ENCODE measurements around the gene PPP1R7. TPM values are rescaled to one million over a fixed set of nuclear protein-coding genes. Genes with fewer than 3 reads are reported as not detected.

Gene PPP1R7
- total and polyA plus RNA-seq, 10 donors: 36.1 to 89.3 (median 48.8) TPM

- 78 to 90% (median 86%) methylated on average over 12 to 19 of the region's 19 CpGs for WGBS, 5 donors
- peaks cover 0 to 12% (median 7%) of the 10 kb centered on the region in 6 donors for H3K4me1 ChIP-seq
- H3K4me3 ChIP-seq: no peak overlapping the region
- H3K36me3 ChIP-seq: no peaks in the 10 kb centered on the region
- TF ChIP-seq POLR2AphosphoS5 (IDR thresholded peaks at IDR 0.05) (no peak), POLR2A (IDR thresholded peaks at IDR 0.05) (no peak)
- TF ChIP-seq, protein P1, sequence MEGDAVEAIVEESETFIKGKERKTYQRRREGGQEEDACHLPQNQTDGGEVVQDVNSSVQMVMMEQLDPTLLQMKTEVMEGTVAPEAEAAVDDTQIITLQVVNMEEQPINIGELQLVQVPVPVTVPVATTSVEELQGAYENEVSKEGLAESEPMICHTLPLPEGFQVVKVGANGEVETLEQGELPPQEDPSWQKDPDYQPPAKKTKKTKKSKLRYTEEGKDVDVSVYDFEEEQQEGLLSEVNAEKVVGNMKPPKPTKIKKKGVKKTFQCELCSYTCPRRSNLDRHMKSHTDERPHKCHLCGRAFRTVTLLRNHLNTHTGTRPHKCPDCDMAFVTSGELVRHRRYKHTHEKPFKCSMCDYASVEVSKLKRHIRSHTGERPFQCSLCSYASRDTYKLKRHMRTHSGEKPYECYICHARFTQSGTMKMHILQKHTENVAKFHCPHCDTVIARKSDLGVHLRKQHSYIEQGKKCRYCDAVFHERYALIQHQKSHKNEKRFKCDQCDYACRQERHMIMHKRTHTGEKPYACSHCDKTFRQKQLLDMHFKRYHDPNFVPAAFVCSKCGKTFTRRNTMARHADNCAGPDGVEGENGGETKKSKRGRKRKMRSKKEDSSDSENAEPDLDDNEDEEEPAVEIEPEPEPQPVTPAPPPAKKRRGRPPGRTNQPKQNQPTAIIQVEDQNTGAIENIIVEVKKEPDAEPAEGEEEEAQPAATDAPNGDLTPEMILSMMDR (IDR thresholded peaks at IDR 0.05 in 8 of 11, conservative IDR thresholded peaks at IDR 0.05 in 3 of 11): no peak
- no peak for DNase-seq
- no peaks in the 10 kb centered on the region for H3K9me3 ChIP-seq
- no peak overlapping the region for H3K27ac ChIP-seq
- intact Hi-C loops (cut with DNase I; ENCODE audit: low total_unique reads): no loop called here
- H3K27me3 ChIP-seq (replicated peaks in 1 of 7): peaks cover 0 to 17% (median 0%) of the 10 kb centered on the region in 7 donors
Measured at GRCh38 chr2:241190291-241190981, 40.2 kb downstream of the PPP1R7 start.

DNA sequence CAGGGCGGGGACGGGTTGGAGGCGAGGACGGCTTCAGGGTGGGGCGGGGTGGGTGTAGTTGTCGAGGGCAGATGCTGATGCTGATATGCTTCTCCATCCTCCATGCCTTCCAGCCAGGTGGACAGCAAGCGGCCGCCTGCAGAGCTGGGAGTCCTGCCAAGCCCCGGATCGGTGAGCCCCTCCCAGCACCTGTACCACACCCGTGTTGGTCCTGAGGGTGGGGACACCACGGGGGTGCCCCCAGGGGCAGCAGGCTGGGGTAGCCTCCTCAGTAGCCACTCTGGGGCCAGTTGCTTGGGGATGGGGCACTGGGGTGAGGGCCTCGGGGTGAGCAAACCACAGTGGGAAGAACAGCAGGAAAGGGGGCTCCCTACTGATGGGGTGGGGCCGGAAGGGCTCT is 40.8 kb downstream of the PPP1R7 start:
- Histone ChIP-seq H3K4me1 (peaks cover 0 to 12% (median 7%) of the 10 kb centered on the region in 6 donors), H3K4me3 (no peak overlapping the region), H3K27ac (no peak overlapping the region), H3K9me3 (no peaks in the 10 kb centered on the region), H3K27me3 (replicated peaks in 1 of 7) (peaks cover 0 to 17% (median 0%) of the 10 kb centered on the region in 7 donors), H3K36me3 (no peaks in the 10 kb centered on the region)
- no peak for DNase-seq
- 63 to 86% (median 80%) methylated on average over 2 to 14 of the region's 14 CpGs for WGBS, 5 donors
- intact Hi-C loops (cut with DNase I; ENCODE audit: low total_unique reads): no loop called here
- TF ChIP-seq POLR2A (IDR thresholded peaks at IDR 0.05) (no peak), POLR2AphosphoS5 (IDR thresholded peaks at IDR 0.05) (no peak)
- TF ChIP-seq, protein P1 (IDR thresholded peaks at IDR 0.05 in 8 of 11, conservative IDR thresholded peaks at IDR 0.05 in 3 of 11): no peak

DNA sequence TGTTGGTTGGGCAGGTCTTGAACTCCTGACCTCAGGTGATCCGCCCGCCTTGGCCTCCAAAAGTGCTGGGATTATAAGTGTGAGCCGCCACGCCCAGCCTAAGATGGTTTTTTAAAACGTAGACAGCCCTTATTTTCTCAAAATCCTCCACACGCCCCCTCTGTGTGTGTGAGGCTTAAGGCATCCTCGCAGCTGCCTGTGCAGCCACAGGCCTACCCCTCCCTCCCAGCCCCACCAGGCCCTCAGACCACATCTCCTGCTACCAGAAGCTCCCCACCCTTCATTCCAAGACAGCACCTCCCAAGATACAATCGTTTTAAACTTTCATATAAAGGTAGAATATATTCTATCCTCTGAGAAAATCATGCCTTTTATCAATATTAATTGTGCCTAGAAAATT is 43.0 kb downstream of the PPP1R7 start:
- intact Hi-C loops (cut with DNase I; ENCODE audit: low total_unique reads): no loop called here
- WGBS, 5 donors: 78 to 88% (median 88%) methylated on average over 8 of the region's 8 CpGs
- TF ChIP-seq POLR2A (IDR thresholded peaks at IDR 0.05) (no peak), POLR2AphosphoS5 (IDR thresholded peaks at IDR 0.05) (no peak)
- TF ChIP-seq, protein P1 (IDR thresholded peaks at IDR 0.05 in 8 of 11, conservative IDR thresholded peaks at IDR 0.05 in 3 of 11): no peak
- Histone ChIP-seq H3K27ac (no peak overlapping the region), H3K4me1 (peaks cover 0 to 6% (median 3%) of the 10 kb centered on the region in 6 donors), H3K4me3 (no peak overlapping the region), H3K9me3 (no peaks in the 10 kb centered on the region), H3K36me3 (no peaks in the 10 kb centered on the region), H3K27me3 (replicated peaks in 1 of 7) (peaks cover 0 to 5% (median 0%) of the 10 kb centered on the region in 7 donors)
- no peak for DNase-seq

DNA sequence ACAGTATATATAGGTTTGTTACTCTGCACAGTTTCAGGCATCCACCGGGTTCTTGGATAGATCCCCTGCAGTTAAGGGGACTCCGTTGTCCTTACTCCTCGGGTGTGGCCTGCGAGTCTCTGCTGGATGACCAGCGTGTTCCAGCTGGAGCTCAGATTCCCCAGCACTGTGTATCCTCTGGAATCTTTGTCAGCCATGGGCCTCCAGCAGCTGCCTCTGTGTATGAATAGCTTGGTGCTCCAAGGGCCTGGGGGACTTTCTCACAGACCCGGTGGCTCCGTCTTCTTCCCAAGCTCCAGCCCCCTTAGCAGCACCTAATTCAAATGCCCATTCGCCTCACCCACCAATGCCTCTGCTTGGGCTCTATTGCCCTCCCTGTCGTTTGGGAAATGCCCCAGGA is 44.5 kb downstream of the PPP1R7 start:
- Histone ChIP-seq H3K27me3 (replicated peaks in 1 of 7) (no peaks in the 10 kb centered on the region), H3K9me3 (no peaks in the 10 kb centered on the region), H3K36me3 (no peaks in the 10 kb centered on the region), H3K4me1 (no peaks in the 10 kb centered on the region), H3K27ac (no peak overlapping the region), H3K4me3 (no peak overlapping the region)
- DNase-seq: peak; percentile 11
- TF ChIP-seq POLR2AphosphoS5 (IDR thresholded peaks at IDR 0.05) (no peak), POLR2A (IDR thresholded peaks at IDR 0.05) (no peak)
- TF ChIP-seq, protein P1 (IDR thresholded peaks at IDR 0.05 in 8 of 11, conservative IDR thresholded peaks at IDR 0.05 in 3 of 11): no peak
- 79 to 91% (median 87%) methylated on average over 9 of the region's 9 CpGs for WGBS, 5 donors
- intact Hi-C loops (cut with DNase I; ENCODE audit: low total_unique reads): no loop called here
